Common myeloid progenitor, CD34-positive (primary cell): ENCODE data around the gene RELA.
"Not testable (repeated sequence)": the region's sequence is repeated elsewhere in the genome, so short reads cannot be mapped to it uniquely, and the experiment has no call there.

Source experiments
- CTCF ChIA-PET: fragments of 350-600 bp; sonication (Branson Sonifier 250); formaldehyde crosslinking; loops from one replicate; lab custom pipeline; 2021; ENCODE audit warnings: antibody characterized with exemption; lab: Charles Lee
- POLR2A ChIA-PET: fragments of 350-600 bp; sonication (Branson Sonifier 250); formaldehyde crosslinking; loops from one replicate; lab custom pipeline; 2021; ENCODE audit warnings: antibody characterized with exemption; lab: Charles Lee
- DNase-seq, 3 donors: peaks; one replicate each; pipeline versions ENCODE4 v3.0.0 to v3.0.0-alpha.2; 2013
- H3K27ac ChIP-seq, 2 experiments: 1 replicate in 1 of 2; 2 replicates in 1 of 2; pipeline ENCODE4 v1.7.0; 2013; ENCODE audit warnings: inconsistent platforms in 2 of 2, low read length in 2 of 2, mild to moderate bottlenecking in 2 of 2, low read depth in 1 of 2, moderate library complexity in 1 of 2; ENCODE audit not compliant: severe bottlenecking in 2 of 2, insufficient read depth in 1 of 2, poor library complexity in 1 of 2
- H3K27me3 ChIP-seq, 5 experiments: replicated peaks in 2 of 5; 1 replicate in 3 of 5; 2 replicates in 2 of 5; pipeline versions ENCODE4 v1.6.1 to v1.7.0; 2013; ENCODE audit warnings: low read length in 4 of 5, mild to moderate bottlenecking in 2 of 5, moderate library complexity in 2 of 5, inconsistent platforms in 1 of 5; ENCODE audit not compliant: insufficient read depth in 5 of 5, control insufficient read depth in 4 of 5
- H3K36me3 ChIP-seq, 4 experiments: 1 replicate in 2 of 4; 2 replicates in 2 of 4; pipeline versions ENCODE4 v1.6.1 to v1.7.0; 2013; ENCODE audit warnings: low read length in 3 of 4, control low read depth in 1 of 4, mild to moderate bottlenecking in 1 of 4; ENCODE audit not compliant: control insufficient read depth in 4 of 4, insufficient read depth in 4 of 4
- H3K4me1 ChIP-seq, 4 experiments: 1 replicate in 3 of 4; 2 replicates in 1 of 4; pipeline versions ENCODE4 v1.6.1 to v1.7.1; 2013; ENCODE audit warnings: low read length in 3 of 4, mild to moderate bottlenecking in 3 of 4, control low read depth in 1 of 4, inconsistent platforms in 1 of 4, moderate library complexity in 1 of 4; ENCODE audit not compliant: control insufficient read depth in 4 of 4, insufficient read depth in 4 of 4; ENCODE audit errors: control extremely low read depth in 1 of 4
- H3K4me3 ChIP-seq, 7 experiments: 1 replicate in 4 of 7; 2 replicates in 3 of 7; pipeline versions ENCODE4 v1.5.1 to v1.7.0; 2013; ENCODE audit warnings: mild to moderate bottlenecking in 7 of 7, low read length in 6 of 7, moderate library complexity in 6 of 7, inconsistent platforms in 2 of 7, low read depth in 2 of 7, control low read depth in 1 of 7; ENCODE audit not compliant: insufficient read depth in 4 of 7, control insufficient read depth in 1 of 7; ENCODE audit errors: extremely low read depth in 1 of 7
- H3K9me3 ChIP-seq, 5 experiments: 1 replicate in 4 of 5; 2 replicates in 1 of 5; pipeline versions ENCODE4 v1.6.1 to v1.7.1; 2013; ENCODE audit warnings: low read length in 4 of 5, mild to moderate bottlenecking in 2 of 5, inconsistent platforms in 1 of 5, low read depth in 1 of 5, moderate library complexity in 1 of 5; ENCODE audit not compliant: control insufficient read depth in 4 of 5, insufficient read depth in 2 of 5; ENCODE audit errors: control extremely low read depth in 1 of 5
- WGBS: methylation state at CpG from one replicate; pipeline ENCODE4 v1.1.5; 2013; ENCODE audit not compliant: insufficient coverage; 5-methylcytosine and 5-hydroxymethylcytosine counted together

The RELA gene

DNA sequence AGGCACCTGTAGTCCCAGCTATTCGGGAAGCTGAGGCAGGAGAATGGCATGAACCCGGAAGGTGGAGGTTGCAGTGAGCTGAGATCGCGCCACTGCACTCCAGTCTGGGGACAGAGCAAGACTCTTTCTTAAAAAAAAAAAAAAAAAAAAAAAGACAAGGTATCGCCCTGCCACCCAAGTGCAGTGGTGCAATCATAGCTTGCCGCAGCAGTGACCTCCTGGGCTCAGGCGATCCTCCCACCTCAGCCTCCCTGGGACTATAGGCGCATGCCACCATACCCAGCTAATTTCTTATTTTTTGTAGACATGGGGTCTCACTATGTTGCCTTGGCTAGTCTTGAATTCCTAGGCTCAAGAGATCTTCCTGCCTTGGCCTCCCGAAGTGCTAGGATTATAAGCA lies 1.8 kb downstream of the RELA start:
- Histone ChIP-seq H3K27ac (peak overlapping the region in 1 of 2 experiments; percentile 98), H3K36me3 (peaks cover 15 to 53% (median 43%) of the 10 kb centered on the region in 4 experiments), H3K4me1 (peaks cover 2 to 26% (median 21%) of the 10 kb centered on the region in 4 experiments)
- 100% methylated on average over 5 of the region's 9 CpGs for WGBS
- ChIA-PET POLR2A (interaction anchor here (3.0 kb wide), 1 partner anchor 7 kb away, joined by 46 read pairs; no protein-coding TSS in a partner anchor), CTCF (interaction anchor here (1.0 to 6.5 kb wide), 2 partner anchors 11 to 35 kb away, joined by 4 to 27 read pairs; no protein-coding TSS in a partner anchor)
- not testable (repeated sequence) for H3K27me3 ChIP-seq, H3K4me3 ChIP-seq, H3K9me3 ChIP-seq, DNase-seq

GRCh38 chr11:65660038-65660437 lies 2.7 kb downstream of the RELA start:
- Histone ChIP-seq H3K4me1 (peaks cover 2 to 26% (median 21%) of the 10 kb centered on the region in 4 experiments), H3K27ac (peak overlapping the region in 1 of 2 experiments; percentile 47), H3K36me3 (peaks cover 22 to 61% (median 52%) of the 10 kb centered on the region in 4 experiments), H3K4me3 (no peak overlapping the region), H3K27me3 (no peaks in the 10 kb centered on the region), H3K9me3 (no peaks in the 10 kb centered on the region)
- 97% methylated on average over 8 of the region's 9 CpGs for WGBS
- ChIA-PET CTCF (interaction anchor here (1.0 to 6.5 kb wide), 4 partner anchors 18 to 200 kb away, joined by 3 to 27 read pairs (median 11); partner anchors contain the start of gene MUS81), POLR2A (interaction anchor here (1.3 kb wide), 1 partner anchor 18 kb away, joined by 3 read pairs; no protein-coding TSS in a partner anchor)
- DNase-seq = no peak

DNA sequence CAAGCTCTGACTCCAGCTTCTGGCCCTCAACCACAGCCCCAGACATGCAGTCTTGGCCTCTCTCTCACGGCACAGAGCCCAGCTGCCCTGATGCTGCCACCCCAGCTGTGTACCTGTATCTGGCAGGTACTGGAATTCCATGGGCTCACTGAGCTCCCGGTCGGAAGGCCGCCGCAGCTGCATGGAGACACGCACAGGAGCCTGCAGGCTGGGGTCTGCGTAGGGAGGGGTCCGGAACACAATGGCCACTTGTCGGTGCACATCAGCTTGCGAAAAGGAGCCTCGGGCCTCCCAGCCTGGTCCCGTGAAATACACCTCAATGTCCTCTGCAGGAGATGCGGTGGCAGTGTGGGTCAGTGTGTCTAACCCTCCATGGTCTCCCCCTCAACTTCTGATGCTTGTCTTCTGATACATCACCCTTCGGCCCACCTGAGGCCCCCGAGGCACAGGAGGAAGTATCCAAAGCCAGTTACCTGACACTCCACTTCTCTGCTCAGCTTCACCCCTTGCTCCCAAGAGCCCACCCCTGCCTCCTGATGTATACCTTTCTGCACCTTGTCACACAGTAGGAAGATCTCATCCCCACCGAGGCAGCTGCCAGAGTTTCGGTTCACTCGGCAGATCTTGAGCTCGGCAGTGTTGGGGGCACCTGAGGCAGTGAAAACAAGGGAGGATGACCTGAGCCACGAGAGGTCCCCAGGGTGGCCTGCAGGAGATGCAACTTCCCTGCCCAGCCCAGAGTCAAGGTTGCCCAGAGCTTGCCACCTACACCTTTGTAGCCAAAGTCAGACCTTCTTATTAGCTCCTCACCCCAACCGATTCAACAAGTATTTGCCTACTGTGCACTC lies 4.3 kb downstream of the RELA start:
- POLR2A ChIA-PET = interaction anchor here (0.9 kb wide), 1 partner anchor 18 kb away, joined by 3 read pairs; no protein-coding TSS in a partner anchor
- no peak overlapping the region for H3K27ac ChIP-seq
- no peak for DNase-seq
- WGBS = 96% methylated on average over 13 of the region's 21 CpGs
- no peaks in the 10 kb centered on the region for H3K27me3 ChIP-seq
- no peak overlapping the region for H3K4me3 ChIP-seq
- no peaks in the 10 kb centered on the region for H3K9me3 ChIP-seq
- H3K36me3 ChIP-seq = peaks cover 22 to 78% (median 63%) of the 10 kb centered on the region in 4 experiments
- CTCF ChIA-PET = interaction anchor here (0.6 to 6.5 kb wide), 10 partner anchors 9 to 393 kb away, joined by 3 to 27 read pairs (median 4); partner anchors contain the start of genes MUS81, PCNX3 and SIPA1
- H3K4me1 ChIP-seq = peaks cover 7 to 29% (median 25%) of the 10 kb centered on the region in 4 experiments

- peaks cover 9 to 34% (median 30%) of the 10 kb centered on the region in 4 experiments for H3K4me1 ChIP-seq
- H3K4me3 ChIP-seq = no peak overlapping the region
- no peaks in the 10 kb centered on the region for H3K9me3 ChIP-seq
- CTCF ChIA-PET = interaction anchor here (1.2 to 6.5 kb wide), 7 partner anchors 8 to 112 kb away, joined by 3 to 27 read pairs (median 5); partner anchors contain the start of gene PCNX3
- no peak overlapping the region for H3K27ac ChIP-seq
- 88% methylated on average over 7 of the region's 7 CpGs for WGBS
- DNase-seq = no peak
- peaks cover 22 to 79% (median 63%) of the 10 kb centered on the region in 4 experiments for H3K36me3 ChIP-seq
- POLR2A ChIA-PET = interaction anchor here (0.9 kb wide), 1 partner anchor 17 kb away, joined by 3 read pairs; no protein-coding TSS in a partner anchor
- no peaks in the 10 kb centered on the region for H3K27me3 ChIP-seq
Measured at GRCh38 chr11:65657426-65657825, 5.3 kb downstream of the RELA start.

DNA sequence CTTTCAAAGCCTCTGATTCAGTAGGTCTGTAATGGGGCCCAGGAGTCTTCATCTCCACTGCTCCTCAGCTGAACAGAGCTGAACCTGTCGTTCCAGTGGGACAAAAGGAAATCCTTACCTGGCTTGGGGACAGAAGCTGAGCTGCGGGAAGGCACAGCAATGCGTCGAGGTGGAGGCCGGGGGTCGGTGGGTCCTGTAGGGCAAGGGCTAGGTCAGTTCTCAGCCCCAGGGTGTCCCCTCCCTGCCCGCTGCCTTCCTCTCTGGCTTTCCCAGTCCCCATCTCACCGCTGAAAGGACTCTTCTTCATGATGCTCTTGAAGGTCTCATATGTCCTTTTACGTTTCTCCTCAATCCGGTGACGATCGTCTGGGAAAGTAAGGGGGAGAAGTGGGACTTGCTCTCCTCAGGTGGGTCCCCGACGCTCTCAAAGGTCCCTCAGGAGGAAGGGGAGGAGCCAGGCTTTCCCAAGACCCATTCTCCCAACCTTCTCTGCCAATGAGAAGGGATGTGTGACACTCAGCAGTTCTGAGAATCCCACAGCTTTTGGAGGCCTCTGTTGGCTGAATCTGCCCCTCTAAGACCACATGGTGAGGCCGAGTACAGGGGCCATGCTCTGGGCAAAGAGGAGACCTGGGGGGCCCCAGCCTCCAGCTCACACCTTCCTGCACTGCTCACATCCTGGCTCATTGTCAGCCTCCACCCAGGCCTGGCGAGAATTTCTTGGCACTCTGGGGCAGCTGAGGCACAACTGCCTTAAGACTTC lies 7.0 kb downstream of the RELA start:
- peaks cover 22 to 82% (median 63%) of the 10 kb centered on the region in 4 experiments for H3K36me3 ChIP-seq
- peaks cover 13 to 34% (median 32%) of the 10 kb centered on the region in 4 experiments for H3K4me1 ChIP-seq
- H3K27ac ChIP-seq = no peak overlapping the region
- 96% methylated on average over 15 of the region's 16 CpGs for WGBS
- no peak overlapping the region for H3K4me3 ChIP-seq
- H3K9me3 ChIP-seq = no peaks in the 10 kb centered on the region
- no peaks in the 10 kb centered on the region for H3K27me3 ChIP-seq
- POLR2A ChIA-PET = interaction anchor here (2.1 kb wide), 1 partner anchor 17 kb away, joined by 7 read pairs; the partner anchor contains the start of gene SIPA1
- CTCF ChIA-PET = interaction anchor here (0.9 to 7.6 kb wide), 5 partner anchors 15 to 124 kb away, joined by 3 to 54 read pairs (median 14); partner anchors contain the start of gene SIPA1
- no peak for DNase-seq
